ENCODE results near the gene INTS4. TPM values are rescaled to one million over a fixed set of nuclear protein-coding genes. Genes with fewer than 3 reads are reported as not detected.
"Not testable (repeated sequence)": the region's sequence is repeated elsewhere in the genome, so short reads cannot be mapped to it uniquely, and the experiment has no call there.

Gene INTS4
- total and polyA plus RNA-seq, 2 donors (not counting 1 experiment from before 2014, with no cell fraction given), result 46.1 to 78.9 TPM

DNA sequence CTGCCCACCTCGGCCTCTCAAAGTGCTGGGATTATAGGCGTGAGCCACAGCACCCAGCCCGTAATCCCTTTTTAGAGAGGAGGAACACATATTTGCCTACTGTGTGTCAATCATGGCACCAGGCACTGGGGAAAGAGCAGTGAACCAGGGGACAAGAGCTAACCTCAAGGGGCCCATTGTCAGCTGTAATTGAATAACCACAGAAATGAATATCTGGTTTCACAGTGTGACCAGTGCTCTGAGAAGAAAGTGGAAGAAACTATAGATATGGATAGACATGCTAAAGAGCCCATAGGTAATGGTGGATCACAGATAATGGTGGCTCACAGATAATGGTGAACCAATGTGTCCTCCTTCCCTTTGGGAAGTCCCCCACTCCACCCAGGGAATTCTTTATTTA is 37.2 kb upstream of the INTS4 start:
- Mint-ChIP-seq H3K9me3 (ENCODE audit: insufficient read depth) (peaks cover 5% of the 10 kb centered on the region), H3K27ac (no peak overlapping the region), H3K4me3 (no peak overlapping the region), H3K4me1 (no peaks in the 10 kb centered on the region), H3K27me3 (no peaks in the 10 kb centered on the region)
- 67% methylated on average over 3 of the region's 3 CpGs for WGBS (ENCODE audit: insufficient coverage)
- no peaks in the 10 kb centered on the region for H3K4me1 ChIP-seq (ENCODE audit: control insufficient read depth in 2 of 2, insufficient read depth in 2 of 2, low read length in 2 of 2)
- ChIA-PET POLR2A (no interaction called here), CTCF (interaction anchor here (0.9 kb wide), 1 partner anchor 14 kb away, joined by 3 read pairs; no protein-coding TSS in a partner anchor)
- no peaks in the 10 kb centered on the region for H3K79me2 ChIP-seq (ENCODE audit: control insufficient read depth, insufficient read depth, low read length)
- no peak overlapping the region for H3K4me3 ChIP-seq (ENCODE audit: control extremely low read depth in 1 of 5, extremely low read depth in 1 of 5, insufficient read depth in 1 of 5, low read depth in 2 of 5, low read length in 4 of 5)
- no peak overlapping the region for H3K9ac ChIP-seq (ENCODE audit: low read length)
- H3K27ac ChIP-seq (ENCODE audit: low read length in 2 of 2), result no peak overlapping the region
- TF ChIP-seq, protein P1, sequence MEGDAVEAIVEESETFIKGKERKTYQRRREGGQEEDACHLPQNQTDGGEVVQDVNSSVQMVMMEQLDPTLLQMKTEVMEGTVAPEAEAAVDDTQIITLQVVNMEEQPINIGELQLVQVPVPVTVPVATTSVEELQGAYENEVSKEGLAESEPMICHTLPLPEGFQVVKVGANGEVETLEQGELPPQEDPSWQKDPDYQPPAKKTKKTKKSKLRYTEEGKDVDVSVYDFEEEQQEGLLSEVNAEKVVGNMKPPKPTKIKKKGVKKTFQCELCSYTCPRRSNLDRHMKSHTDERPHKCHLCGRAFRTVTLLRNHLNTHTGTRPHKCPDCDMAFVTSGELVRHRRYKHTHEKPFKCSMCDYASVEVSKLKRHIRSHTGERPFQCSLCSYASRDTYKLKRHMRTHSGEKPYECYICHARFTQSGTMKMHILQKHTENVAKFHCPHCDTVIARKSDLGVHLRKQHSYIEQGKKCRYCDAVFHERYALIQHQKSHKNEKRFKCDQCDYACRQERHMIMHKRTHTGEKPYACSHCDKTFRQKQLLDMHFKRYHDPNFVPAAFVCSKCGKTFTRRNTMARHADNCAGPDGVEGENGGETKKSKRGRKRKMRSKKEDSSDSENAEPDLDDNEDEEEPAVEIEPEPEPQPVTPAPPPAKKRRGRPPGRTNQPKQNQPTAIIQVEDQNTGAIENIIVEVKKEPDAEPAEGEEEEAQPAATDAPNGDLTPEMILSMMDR (IDR thresholded peaks at IDR 0.05), result no peak
- no peak for TF ChIP-seq EZH2 (IDR thresholded peaks at IDR 0.05; ENCODE audit: borderline replicate concordance, insufficient read depth, low read depth, low read length, poor library complexity, severe bottlenecking)
- H3K36me3 ChIP-seq (replicated peaks in 1 of 2; ENCODE audit: control extremely low read depth in 1 of 2, control insufficient read depth in 1 of 2, extremely low read depth in 1 of 2, insufficient read depth in 2 of 2, low read length in 1 of 2), result no peaks in the 10 kb centered on the region
- intact Hi-C loops (cut with micrococcal nuclease), result no loop called here
- DNase-seq (no peak), ATAC-seq (ENCODE audit: low read depth) (no peak)
- H2AFZ ChIP-seq (ENCODE audit: insufficient read depth, low read depth, low read length, poor library complexity, severe bottlenecking), result no peak overlapping the region
- H3K27me3 ChIP-seq (replicated peaks in 1 of 4; ENCODE audit: control extremely low read depth in 1 of 4, control insufficient read depth in 3 of 4, insufficient read depth in 4 of 4, low read length in 3 of 4), result no peaks in the 10 kb centered on the region
- H4K20me1 ChIP-seq (ENCODE audit: control insufficient read depth, insufficient read depth, low read length, poor library complexity, severe bottlenecking), result no peaks in the 10 kb centered on the region
- no peak overlapping the region for H3K4me2 ChIP-seq (replicated peaks; ENCODE audit: low read depth, low read length, poor library complexity, severe bottlenecking)
- no peaks in the 10 kb centered on the region for H3K9me3 ChIP-seq (ENCODE audit: control extremely low read depth in 1 of 3, control insufficient read depth in 2 of 3, insufficient read depth in 1 of 3, low read length in 2 of 3)

DNA sequence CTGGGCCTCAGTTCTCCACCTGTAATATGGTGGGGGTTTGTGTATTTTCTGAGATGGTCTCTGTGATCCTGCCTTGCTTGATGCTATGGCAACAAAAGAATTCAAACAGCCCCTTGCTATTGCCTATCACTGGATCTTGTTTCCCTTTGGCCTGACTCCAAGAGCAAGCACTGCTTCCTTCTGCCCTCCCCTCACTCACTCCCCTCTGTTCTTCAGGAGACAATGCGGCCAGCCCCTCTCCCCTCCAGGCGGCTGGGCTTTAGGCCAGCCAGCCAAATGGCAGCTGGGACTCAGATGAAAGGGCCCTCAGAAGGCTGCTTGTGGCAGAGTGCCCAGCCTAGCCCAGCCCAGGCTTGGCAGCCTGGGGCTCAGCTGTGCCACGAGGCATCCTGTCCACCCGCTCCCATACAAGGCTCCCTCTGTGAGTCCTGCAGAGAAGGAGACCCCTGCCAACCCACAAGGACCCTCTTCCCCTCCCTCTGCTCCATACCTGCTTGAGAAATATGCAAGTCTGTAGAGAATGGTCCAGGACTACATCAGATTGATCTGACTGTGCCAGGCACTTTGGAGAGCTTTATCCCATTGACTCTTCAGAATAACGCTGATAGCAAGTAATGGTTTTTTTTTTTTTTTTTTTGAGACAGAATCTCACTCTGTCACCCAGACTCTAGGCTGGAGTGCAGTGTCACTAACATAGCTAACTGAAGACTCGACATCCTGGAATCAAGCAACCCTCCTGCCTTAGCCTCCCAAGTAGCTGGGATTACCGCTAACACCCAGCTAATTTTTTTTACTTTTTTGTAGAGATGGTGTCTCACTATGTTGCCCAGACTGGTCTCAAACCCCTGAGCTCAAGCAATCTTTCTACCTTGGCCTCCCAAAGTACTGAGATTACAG is 36.2 kb upstream of the INTS4 start:
- intact Hi-C loops (cut with micrococcal nuclease), result no loop called here
- Histone ChIP-seq H3K79me2 (ENCODE audit: control insufficient read depth, insufficient read depth, low read length) (no peaks in the 10 kb centered on the region), H2AFZ (ENCODE audit: insufficient read depth, low read depth, low read length, poor library complexity, severe bottlenecking) (no peak overlapping the region), H3K4me2 (replicated peaks; ENCODE audit: low read depth, low read length, poor library complexity, severe bottlenecking) (no peak overlapping the region), H3K4me3 (ENCODE audit: control extremely low read depth in 1 of 5, extremely low read depth in 1 of 5, insufficient read depth in 1 of 5, low read depth in 2 of 5, low read length in 4 of 5) (no peak overlapping the region), H4K20me1 (ENCODE audit: control insufficient read depth, insufficient read depth, low read length, poor library complexity, severe bottlenecking) (no peaks in the 10 kb centered on the region), H3K36me3 (replicated peaks in 1 of 2; ENCODE audit: control extremely low read depth in 1 of 2, control insufficient read depth in 1 of 2, extremely low read depth in 1 of 2, insufficient read depth in 2 of 2, low read length in 1 of 2) (no peaks in the 10 kb centered on the region), H3K9me3 (ENCODE audit: control extremely low read depth in 1 of 3, control insufficient read depth in 2 of 3, insufficient read depth in 1 of 3, low read length in 2 of 3) (no peaks in the 10 kb centered on the region), H3K4me1 (ENCODE audit: control insufficient read depth in 2 of 2, insufficient read depth in 2 of 2, low read length in 2 of 2) (no peaks in the 10 kb centered on the region), H3K27ac (ENCODE audit: low read length in 2 of 2) (no peak overlapping the region), H3K27me3 (replicated peaks in 1 of 4; ENCODE audit: control extremely low read depth in 1 of 4, control insufficient read depth in 3 of 4, insufficient read depth in 4 of 4, low read length in 3 of 4) (no peaks in the 10 kb centered on the region), H3K9ac (ENCODE audit: low read length) (no peak overlapping the region)
- H3K4me1 Mint-ChIP-seq, result no peaks in the 10 kb centered on the region
- no peak overlapping the region for H3K4me3 Mint-ChIP-seq
- ChIA-PET CTCF (interaction anchor here (0.9 kb wide), 1 partner anchor 15 kb away, joined by 3 read pairs; no protein-coding TSS in a partner anchor), POLR2A (no interaction called here)
- TF ChIP-seq, protein P1 (IDR thresholded peaks at IDR 0.05), result no peak
- TF ChIP-seq EZH2 (IDR thresholded peaks at IDR 0.05; ENCODE audit: borderline replicate concordance, insufficient read depth, low read depth, low read length, poor library complexity, severe bottlenecking), result no peak
- no peaks in the 10 kb centered on the region for H3K27me3 Mint-ChIP-seq
- 57% methylated on average over 5 of the region's 7 CpGs for WGBS (ENCODE audit: insufficient coverage)
- H3K27ac Mint-ChIP-seq, result no peak overlapping the region
- DNase-seq (no peak), ATAC-seq (ENCODE audit: low read depth) (no peak)
- H3K9me3 Mint-ChIP-seq (ENCODE audit: insufficient read depth), result peaks cover 5% of the 10 kb centered on the region

DNA sequence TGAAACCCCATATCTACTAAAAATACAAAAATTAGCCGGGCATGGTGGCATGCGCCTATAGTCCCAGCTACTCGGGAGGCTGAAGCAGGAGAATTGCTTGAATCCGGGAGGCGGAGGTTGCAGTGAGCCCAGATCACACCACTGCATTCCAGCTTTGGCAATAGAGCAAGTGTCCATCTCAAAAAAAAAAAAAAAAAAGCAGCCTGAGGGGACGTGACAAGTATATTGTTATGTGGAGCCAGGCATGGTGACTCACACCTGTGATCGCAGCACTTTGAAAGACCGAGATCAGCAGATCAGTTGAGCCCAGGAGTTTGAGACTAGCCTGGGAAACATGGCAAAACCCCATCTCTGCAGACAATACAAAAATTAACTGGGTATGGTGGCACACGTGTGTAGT is 34.0 kb upstream of the INTS4 start:
- H3K4me1 Mint-ChIP-seq; H3K4me3 Mint-ChIP-seq; H3K9me3 ChIP-seq (ENCODE audit: control extremely low read depth in 1 of 3, control insufficient read depth in 2 of 3, insufficient read depth in 1 of 3, low read length in 2 of 3); H3K4me1 ChIP-seq (ENCODE audit: control insufficient read depth in 2 of 2, insufficient read depth in 2 of 2, low read length in 2 of 2); intact Hi-C loops (cut with micrococcal nuclease); H4K20me1 ChIP-seq (ENCODE audit: control insufficient read depth, insufficient read depth, low read length, poor library complexity, severe bottlenecking); H3K9me3 Mint-ChIP-seq (ENCODE audit: insufficient read depth); H3K27me3 Mint-ChIP-seq; ATAC-seq (ENCODE audit: low read depth); H3K9ac ChIP-seq (ENCODE audit: low read length); H2AFZ ChIP-seq (ENCODE audit: insufficient read depth, low read depth, low read length, poor library complexity, severe bottlenecking); H3K79me2 ChIP-seq (ENCODE audit: control insufficient read depth, insufficient read depth, low read length); H3K4me3 ChIP-seq (ENCODE audit: control extremely low read depth in 1 of 5, extremely low read depth in 1 of 5, insufficient read depth in 1 of 5, low read depth in 2 of 5, low read length in 4 of 5); H3K27me3 ChIP-seq (replicated peaks in 1 of 4; ENCODE audit: control extremely low read depth in 1 of 4, control insufficient read depth in 3 of 4, insufficient read depth in 4 of 4, low read length in 3 of 4); DNase-seq; H3K27ac Mint-ChIP-seq; CTCF ChIA-PET; H3K27ac ChIP-seq (ENCODE audit: low read length in 2 of 2); POLR2A ChIA-PET; H3K36me3 ChIP-seq (replicated peaks in 1 of 2; ENCODE audit: control extremely low read depth in 1 of 2, control insufficient read depth in 1 of 2, extremely low read depth in 1 of 2, insufficient read depth in 2 of 2, low read length in 1 of 2); H3K4me2 ChIP-seq (replicated peaks; ENCODE audit: low read depth, low read length, poor library complexity, severe bottlenecking): not testable (repeated sequence)
- WGBS (ENCODE audit: insufficient coverage), result 91% methylated on average over 6 of the region's 9 CpGs

Data from B cell (primary cell).